GM21723 (cell line): Measurements from ENCODE around the gene PERM1.
"Not testable (repeated sequence)": the region's sequence is repeated elsewhere in the genome, so short reads cannot be mapped to it uniquely, and the experiment has no call there.

Experiments
- ATAC-seq: cut with Tn5 transposase; IDR thresholded peaks from one replicate; pipeline ENCODE4 v1.9.1; 2021; ENCODE audit warnings: mild to moderate bottlenecking, moderate library complexity; ENCODE audit not compliant: unreplicated experiment

PERM1 gene

DNA sequence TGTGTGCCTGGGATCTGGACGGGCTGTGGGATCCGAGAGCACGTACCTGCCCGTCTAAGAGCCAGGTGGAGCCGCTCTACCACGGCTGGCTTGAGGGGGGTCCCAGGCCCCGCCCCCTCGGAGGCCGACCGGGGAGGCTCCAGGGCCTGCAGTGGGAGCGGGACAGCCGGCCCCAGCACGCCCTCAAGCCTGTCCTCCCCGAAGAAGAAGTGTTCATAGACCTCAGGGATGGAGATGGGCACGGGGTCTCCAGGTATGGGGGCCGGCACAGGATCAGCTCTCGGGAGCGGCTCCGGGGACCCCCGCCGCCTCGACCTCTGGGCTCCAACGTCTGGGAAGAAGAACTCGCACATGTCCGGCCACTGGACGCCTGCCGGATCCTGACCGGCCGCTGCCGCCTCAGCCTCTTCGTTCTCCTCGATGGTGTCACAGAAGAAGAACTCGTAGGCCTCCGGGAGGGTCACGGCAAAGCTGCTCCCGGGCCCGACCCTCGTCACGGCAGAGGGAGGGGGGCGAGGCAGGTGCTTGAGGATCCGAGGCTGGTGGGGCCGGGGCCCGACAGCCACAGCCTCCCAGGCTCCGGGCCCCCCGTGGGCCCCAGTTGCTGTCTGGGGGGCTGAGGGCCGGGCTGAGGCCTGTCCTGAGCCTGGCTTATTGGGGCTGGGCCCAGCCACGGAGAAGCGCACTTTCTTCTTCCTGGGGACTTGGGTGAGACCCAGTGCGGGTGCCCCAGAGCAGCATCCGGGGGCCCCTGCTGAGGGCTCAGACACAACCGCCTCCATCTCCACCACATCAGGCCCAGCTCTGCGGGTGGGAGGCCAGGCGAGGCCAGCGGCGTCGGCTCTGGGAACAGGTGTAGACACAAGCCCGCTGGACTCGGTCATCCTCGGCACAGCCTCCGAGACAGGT is 2.8 kb downstream of the PERM1 start:
- no peak for ATAC-seq

- no peak for ATAC-seq
Measured at GRCh38 chr1:978069-978834, 3.6 kb downstream of the PERM1 start.

GRCh38 chr1:976791-977190 is 5.1 kb downstream of the PERM1 start:
- not testable (repeated sequence) for ATAC-seq

DNA sequence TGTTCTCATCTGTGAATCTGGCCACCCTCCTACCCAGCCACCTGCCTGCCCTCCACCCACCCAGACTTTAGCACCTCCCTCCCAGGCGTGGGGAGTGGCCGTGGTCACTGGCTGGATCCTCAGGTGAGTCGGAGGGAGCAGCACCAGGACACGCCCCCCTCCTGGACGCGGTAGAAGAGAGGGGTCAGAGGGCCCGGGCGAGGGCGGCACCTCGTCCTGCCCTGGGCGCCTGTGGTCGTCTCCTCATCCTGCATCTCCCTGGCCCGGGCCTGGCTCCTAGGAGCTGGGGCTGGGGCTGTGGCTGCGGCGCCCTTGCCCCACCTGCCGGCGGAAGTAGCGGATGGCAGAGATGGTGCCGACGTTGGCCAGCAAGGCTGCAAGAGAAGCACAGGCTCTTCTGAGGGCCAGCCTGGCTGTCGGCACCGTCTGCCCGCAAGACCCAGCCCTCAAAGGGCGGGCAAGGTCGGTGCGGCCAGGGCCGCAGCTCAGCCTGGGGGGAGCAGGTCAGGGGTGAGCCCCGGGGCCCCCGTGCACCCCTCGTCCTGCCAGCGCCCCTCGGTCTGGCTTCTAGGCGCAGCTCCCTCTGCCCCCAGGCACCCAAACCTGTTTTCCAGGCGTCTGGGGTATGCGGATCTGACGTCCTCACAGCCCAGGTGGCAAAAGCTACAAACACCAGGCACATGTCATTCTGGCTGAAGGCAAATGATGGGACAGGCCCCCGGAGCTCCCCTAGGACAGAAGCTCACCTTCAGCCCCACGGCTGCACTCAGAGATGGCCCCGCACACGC is 5.8 kb downstream of the PERM1 start:
- ATAC-seq = no peak

DNA sequence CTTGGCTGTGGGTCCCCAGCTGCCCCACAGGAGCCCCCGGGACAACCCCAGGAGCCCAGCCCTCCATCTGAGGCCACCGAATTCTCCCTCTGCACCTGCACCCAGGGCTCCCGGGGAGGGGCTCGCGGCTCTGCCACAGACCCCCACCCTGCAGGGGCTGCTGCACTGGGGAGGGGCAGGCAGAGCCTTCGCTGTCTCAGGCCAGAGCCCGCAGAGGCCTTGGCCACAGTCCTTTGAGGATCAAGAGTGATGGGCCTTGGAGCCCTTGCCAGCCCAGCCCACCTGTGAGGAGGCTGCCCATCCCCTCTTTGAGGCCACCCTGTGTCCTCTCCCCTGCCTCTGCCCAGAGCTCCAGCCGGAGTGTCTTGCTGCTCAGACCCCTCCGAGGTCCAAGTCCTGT is 6.5 kb downstream of the PERM1 start:
- ATAC-seq = no peak

- ATAC-seq = no peak
Measured at GRCh38 chr1:974687-975328, 7.1 kb downstream of the PERM1 start.

DNA sequence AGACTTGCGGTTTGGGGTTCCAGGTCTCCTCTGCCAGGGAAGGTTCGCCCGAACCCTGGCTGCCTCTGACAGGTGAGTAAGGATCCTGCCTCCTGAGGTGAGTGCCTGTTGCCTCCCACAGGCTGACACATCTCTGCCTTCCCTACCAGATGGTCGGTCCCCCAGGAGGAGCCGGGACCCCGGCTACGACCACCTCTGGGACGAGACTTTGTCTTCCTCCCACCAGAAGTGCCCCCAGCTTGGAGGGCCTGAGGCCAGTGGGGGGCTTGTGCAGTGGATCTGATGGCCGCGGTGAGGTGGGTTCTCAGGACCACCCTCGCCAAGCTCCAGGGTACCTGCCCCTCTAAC is 7.6 kb downstream of the PERM1 start:
- ATAC-seq = no peak

DNA sequence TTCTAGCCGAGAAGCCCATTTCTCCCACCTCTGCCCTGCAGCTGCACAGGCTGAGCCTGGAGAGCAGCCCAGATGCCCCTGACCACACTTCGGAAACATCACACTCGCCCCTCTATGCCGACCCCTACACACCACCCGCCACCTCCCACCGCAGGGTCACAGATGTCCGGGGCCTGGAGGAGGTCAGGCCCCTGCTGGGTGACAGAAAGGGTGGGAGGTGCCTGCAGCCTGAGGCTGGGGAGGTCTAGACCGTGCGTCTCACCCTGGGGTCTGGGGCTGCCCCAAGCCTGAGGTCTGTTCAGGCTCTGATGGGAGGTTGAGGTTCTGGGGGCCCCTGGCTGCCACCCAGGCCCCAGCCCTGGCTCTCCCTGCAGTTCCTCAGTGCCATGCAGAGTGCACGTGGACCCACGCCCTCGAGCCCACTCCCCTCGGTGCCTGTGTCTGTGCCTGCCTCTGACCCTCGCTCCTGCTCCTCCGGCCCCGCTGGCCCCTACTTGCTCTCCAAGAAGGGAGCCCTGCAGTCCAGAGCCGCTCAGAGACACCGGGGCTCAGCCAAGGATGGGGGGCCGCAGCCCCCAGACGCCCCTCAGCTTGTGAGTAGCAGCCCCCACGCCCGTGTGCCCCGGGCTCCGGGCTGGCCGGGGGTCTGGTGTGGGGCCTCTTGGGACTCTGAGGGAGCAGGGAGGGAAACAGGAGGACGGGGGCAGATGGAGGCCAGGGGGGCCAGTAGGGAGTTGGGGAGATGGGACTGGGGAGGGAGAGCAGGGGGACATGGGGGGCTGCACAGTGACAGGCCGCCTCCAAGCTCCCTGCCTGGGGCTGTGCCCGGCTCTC is 8.2 kb downstream of the PERM1 start:
- ATAC-seq = no peak

- ATAC-seq = no peak
Measured at GRCh38 chr1:972726-973458, 9.0 kb downstream of the PERM1 start.

DNA sequence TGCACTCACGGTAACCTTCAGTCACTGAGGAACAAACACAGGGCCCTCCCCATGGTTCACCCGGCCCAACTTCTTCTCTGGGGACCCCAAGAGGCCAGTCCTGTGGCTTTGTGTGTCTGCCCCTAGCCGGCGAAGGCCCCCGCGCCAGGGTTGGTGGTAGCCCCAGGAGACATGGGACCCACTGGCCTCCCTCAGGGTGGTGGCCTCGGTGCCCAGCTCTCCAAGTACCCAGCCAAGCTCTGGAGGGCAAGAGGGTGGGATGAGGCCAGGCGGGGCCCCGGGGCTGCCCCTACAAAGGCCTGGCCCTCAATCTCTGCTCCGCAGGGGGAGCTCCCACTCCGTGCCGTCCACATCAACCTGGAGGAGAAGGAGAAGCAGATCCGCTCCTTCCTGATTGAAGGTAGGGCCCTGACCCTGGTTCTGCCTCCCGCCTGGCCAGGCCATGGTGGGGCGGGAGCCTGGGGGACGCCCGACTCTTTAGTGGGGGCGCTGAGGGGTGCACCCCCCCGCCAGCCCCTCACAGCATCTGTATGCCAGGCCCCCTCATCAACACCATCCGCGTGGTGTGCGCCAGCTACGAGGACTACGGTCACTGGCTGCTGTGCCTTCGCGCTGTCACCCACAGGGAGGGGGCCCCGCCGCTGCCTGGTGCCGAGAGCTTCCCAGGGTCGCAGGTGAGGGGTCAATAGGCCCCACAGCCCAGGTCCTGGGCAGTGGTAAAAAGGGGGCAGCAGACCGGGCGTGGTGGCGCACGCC is 10.0 kb downstream of the PERM1 start:
- no peak for ATAC-seq

- no peak for ATAC-seq
Measured at GRCh38 chr1:970973-971730, 10.7 kb downstream of the PERM1 start.

DNA sequence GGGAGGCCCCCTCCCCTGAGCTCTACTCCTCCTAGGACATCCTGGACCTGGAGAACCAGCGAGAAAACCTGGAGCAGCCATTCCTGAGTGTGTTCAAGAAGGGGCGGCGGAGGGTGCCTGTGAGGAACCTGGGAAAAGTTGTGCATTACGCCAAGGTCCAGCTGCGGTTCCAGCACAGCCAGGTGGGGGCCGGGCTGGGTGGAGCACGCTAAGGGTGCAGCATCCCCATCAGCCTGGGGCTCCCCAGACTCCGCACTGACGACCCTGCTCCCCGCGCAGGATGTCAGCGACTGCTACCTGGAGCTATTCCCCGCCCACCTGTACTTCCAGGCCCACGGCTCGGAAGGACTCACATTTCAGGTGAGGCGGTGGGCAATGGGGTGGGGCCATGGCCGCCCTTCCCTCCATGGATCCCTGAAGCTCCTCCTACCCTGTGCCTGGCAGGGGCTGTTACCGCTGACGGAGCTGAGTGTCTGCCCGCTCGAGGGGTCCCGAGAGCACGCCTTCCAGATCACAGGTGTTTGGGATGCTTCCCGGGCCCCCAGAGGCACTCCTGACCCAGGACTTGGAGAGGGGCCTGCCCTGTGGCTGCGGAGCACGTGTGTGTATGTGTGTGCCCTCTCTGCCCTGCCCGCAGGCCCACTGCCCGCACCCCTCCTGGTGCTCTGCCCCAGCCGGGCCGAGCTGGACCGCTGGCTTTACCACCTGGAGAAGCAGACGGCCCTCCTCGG is 11.5 kb downstream of the PERM1 start:
- no peak for ATAC-seq

- no peak for ATAC-seq
Measured at GRCh38 chr1:969260-969855, 12.5 kb downstream of the PERM1 start.

DNA sequence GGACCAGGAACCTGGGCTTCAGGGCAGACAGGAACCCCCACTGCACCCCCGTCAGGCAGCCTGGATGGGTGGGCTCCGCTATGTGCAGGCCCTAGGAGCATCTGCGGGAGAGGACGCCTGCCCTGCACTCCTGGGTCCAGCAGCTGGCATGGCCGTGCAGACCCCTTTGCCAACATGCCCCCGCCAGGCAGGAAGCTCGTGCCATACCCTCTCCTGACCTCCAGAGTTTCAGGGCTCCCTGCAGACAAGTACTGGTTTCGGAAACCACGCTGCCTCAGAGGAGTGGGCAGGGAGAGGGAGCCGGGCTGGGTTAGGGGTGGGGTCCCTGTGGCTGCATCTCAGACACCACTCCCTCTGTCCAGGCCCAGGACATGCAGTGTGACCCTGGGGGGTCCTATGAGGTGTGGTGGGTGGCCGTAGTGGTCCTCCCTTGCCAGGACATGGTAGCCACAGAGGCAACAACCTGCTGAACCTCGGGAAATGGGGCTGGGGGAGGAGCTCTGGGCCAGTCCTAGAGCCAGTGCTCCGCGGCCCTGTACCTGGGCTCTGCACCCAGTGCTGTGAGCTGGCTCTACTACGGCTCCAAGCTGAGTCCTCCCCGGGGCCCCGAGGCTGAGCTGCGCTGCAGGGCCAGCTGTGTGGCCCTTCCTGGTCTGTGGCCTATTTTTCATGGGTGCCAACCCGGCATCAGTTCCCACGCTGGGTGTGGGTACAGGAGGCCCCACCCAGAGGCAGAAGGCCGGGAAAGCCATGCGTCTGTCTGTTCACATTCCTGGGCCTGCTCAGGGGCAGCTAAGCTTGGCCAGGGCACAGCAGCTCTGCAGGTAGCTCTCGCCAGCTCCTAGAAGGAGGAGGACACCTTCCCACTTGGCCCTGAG is 14.2 kb downstream of the PERM1 start:
- ATAC-seq = no peak

DNA sequence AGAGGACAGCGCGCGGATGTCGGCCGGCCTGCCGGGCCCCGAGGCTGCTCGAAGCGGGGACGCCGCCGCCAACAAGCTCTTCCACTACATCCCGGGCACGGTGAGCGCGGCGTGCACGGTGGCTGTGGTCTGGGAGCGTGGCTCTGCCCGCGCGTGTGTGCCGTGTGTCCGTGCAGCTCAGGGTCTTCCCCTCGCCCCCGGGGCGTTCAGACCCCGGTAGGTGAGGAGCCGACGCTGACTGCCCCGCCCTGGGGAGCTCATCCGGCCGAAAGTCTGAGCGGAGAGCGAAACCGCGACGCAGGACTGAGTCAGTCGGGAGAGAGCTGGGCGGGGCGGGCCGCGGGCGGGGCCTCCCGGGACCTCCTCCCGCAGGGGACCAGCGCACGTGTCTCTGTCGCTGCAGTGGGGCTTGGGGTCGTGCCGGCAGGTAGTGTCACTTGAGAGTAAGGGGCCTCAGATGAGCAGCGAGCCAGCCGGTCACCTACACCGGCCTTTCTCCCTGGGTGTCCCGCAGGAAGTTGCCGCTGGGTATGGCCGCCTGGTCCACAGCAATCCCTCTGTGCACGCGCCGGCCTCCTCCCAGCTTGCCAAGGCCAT is 15.1 kb downstream of the PERM1 start:
- peak; percentile 69 for ATAC-seq
